ENCODE measurements around the gene OR6V1.

Gene OR6V1

DNA sequence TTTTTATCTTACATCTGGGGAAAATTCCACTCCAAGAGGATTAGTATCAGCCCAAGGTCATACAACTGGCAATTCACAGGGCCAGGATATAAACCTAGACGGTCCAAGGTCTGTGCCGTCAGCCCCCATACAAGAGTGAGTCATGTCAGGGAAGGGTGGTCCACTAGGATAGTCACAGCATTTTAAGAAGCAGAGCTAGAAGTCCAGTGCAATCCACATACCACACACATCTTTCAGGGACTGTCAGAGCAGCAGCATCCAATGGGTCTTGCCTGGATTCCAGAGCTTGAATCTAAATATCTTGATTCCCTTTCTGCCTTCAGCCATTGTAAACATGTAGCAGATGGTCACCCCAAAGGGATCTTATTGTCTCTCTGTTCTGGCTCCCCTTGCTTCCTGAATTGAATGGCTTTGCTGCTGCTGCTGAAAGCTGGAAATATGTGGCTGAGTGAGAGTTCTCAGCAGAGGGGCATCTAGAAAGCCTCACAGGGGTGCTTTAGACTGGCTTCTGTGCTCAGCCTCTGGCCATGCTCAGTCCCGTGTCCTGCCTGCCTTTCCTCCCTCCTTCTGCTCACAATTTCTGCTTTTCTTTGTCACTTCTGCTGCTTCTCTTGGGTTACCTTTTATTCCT, 9.9 kb upstream of the OR6V1 start:
- WGBS (ENCODE audit: insufficient coverage), result 100% methylated on average over 1 of the region's 3 CpGs
- H3K27ac ChIP-seq (ENCODE audit: insufficient read depth in 1 of 2, low read depth in 1 of 2, low read length in 2 of 2, poor library complexity in 1 of 2, severe bottlenecking in 2 of 2), result no peak overlapping the region
- ChIA-PET POLR2A (no interaction called here), CTCF (interaction anchor here (1.4 kb wide), 1 partner anchor 10 kb away, joined by 4 read pairs; the partner anchor contains the start of gene OR6V1)
- DNase-seq, result no peak
- H3K4me3 ChIP-seq (ENCODE audit: control insufficient read depth in 1 of 7, extremely low read depth in 1 of 7, insufficient read depth in 4 of 7, low read depth in 2 of 7, low read length in 6 of 7), result no peak overlapping the region
- peaks cover 0 to 3% (median 2%) of the 10 kb centered on the region in 4 experiments for H3K4me1 ChIP-seq (ENCODE audit: control extremely low read depth in 1 of 4, control insufficient read depth in 4 of 4, insufficient read depth in 4 of 4, low read length in 3 of 4)
- no peaks in the 10 kb centered on the region for H3K36me3 ChIP-seq (ENCODE audit: control insufficient read depth in 4 of 4, insufficient read depth in 4 of 4, low read length in 3 of 4)
- no peaks in the 10 kb centered on the region for H3K9me3 ChIP-seq (ENCODE audit: control extremely low read depth in 1 of 5, control insufficient read depth in 4 of 5, insufficient read depth in 2 of 5, low read depth in 1 of 5, low read length in 4 of 5)
- H3K27me3 ChIP-seq (replicated peaks in 2 of 5; ENCODE audit: control insufficient read depth in 4 of 5, insufficient read depth in 5 of 5, low read length in 4 of 5), result no peaks in the 10 kb centered on the region

- H3K9me3 ChIP-seq (ENCODE audit: control extremely low read depth in 1 of 5, control insufficient read depth in 4 of 5, insufficient read depth in 2 of 5, low read depth in 1 of 5, low read length in 4 of 5), result no peaks in the 10 kb centered on the region
- H3K27me3 ChIP-seq (replicated peaks in 2 of 5; ENCODE audit: control insufficient read depth in 4 of 5, insufficient read depth in 5 of 5, low read length in 4 of 5), result no peaks in the 10 kb centered on the region
- WGBS (ENCODE audit: insufficient coverage), result 96% methylated on average over 3 of the region's 6 CpGs
- ChIA-PET CTCF (interaction anchor here (1.2 kb wide), 1 partner anchor 27 kb away, joined by 3 read pairs; no protein-coding TSS in a partner anchor), POLR2A (no interaction called here)
- no peak for DNase-seq
- peaks cover 0 to 9% (median 3%) of the 10 kb centered on the region in 4 experiments for H3K4me1 ChIP-seq (ENCODE audit: control extremely low read depth in 1 of 4, control insufficient read depth in 4 of 4, insufficient read depth in 4 of 4, low read length in 3 of 4)
- H3K27ac ChIP-seq (ENCODE audit: insufficient read depth in 1 of 2, low read depth in 1 of 2, low read length in 2 of 2, poor library complexity in 1 of 2, severe bottlenecking in 2 of 2), result no peak overlapping the region
- no peak overlapping the region for H3K4me3 ChIP-seq (ENCODE audit: control insufficient read depth in 1 of 7, extremely low read depth in 1 of 7, insufficient read depth in 4 of 7, low read depth in 2 of 7, low read length in 6 of 7)
- no peaks in the 10 kb centered on the region for H3K36me3 ChIP-seq (ENCODE audit: control insufficient read depth in 4 of 4, insufficient read depth in 4 of 4, low read length in 3 of 4)
These were observed 9.3 kb upstream of the OR6V1 start for GRCh38 chr7:143042790-143043271.

DNA sequence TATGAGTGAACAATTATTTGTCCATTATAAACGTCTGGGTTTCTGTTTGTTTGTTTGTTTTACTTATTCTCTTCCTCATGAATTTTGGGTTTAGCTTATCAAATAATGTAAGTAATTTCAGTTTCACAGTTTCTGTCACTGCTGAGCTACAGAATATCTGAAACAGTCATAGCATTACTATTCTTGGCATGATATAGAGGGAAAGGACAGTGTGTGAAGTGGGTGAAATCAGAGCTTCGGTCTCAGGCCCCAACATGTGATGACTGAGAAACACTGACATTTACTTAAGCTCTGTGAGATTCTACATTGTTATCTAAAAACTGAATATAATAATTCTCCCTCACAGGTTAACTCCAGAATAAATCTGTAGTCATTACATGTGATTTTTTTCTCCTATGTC, 8.8 kb upstream of the OR6V1 start:
- ChIA-PET POLR2A (no interaction called here), CTCF (interaction anchor here (1.0 to 1.2 kb wide), 2 partner anchors 27 to 34 kb away, joined by 3 read pairs; no protein-coding TSS in a partner anchor)
- Histone ChIP-seq H3K27me3 (replicated peaks in 2 of 5; ENCODE audit: control insufficient read depth in 4 of 5, insufficient read depth in 5 of 5, low read length in 4 of 5) (no peaks in the 10 kb centered on the region), H3K9me3 (ENCODE audit: control extremely low read depth in 1 of 5, control insufficient read depth in 4 of 5, insufficient read depth in 2 of 5, low read depth in 1 of 5, low read length in 4 of 5) (no peaks in the 10 kb centered on the region), H3K27ac (ENCODE audit: insufficient read depth in 1 of 2, low read depth in 1 of 2, low read length in 2 of 2, poor library complexity in 1 of 2, severe bottlenecking in 2 of 2) (no peak overlapping the region), H3K4me1 (ENCODE audit: control extremely low read depth in 1 of 4, control insufficient read depth in 4 of 4, insufficient read depth in 4 of 4, low read length in 3 of 4) (peaks cover 0 to 9% (median 3%) of the 10 kb centered on the region in 4 experiments), H3K4me3 (ENCODE audit: control insufficient read depth in 1 of 7, extremely low read depth in 1 of 7, insufficient read depth in 4 of 7, low read depth in 2 of 7, low read length in 6 of 7) (no peak overlapping the region), H3K36me3 (ENCODE audit: control insufficient read depth in 4 of 4, insufficient read depth in 4 of 4, low read length in 3 of 4) (no peaks in the 10 kb centered on the region)
- no peak for DNase-seq
- WGBS (ENCODE audit: insufficient coverage), result no CpG with 5 or more reads among the region's 2 CpGs

- peaks cover 0 to 19% (median 4%) of the 10 kb centered on the region in 4 experiments for H3K4me1 ChIP-seq (ENCODE audit: control extremely low read depth in 1 of 4, control insufficient read depth in 4 of 4, insufficient read depth in 4 of 4, low read length in 3 of 4)
- POLR2A ChIA-PET, result no interaction called here
- H3K27ac ChIP-seq (ENCODE audit: insufficient read depth in 1 of 2, low read depth in 1 of 2, low read length in 2 of 2, poor library complexity in 1 of 2, severe bottlenecking in 2 of 2), result no peak overlapping the region
- DNase-seq, result peak in 1 of 3 donors; percentile 4
- no peaks in the 10 kb centered on the region for H3K9me3 ChIP-seq (ENCODE audit: control extremely low read depth in 1 of 5, control insufficient read depth in 4 of 5, insufficient read depth in 2 of 5, low read depth in 1 of 5, low read length in 4 of 5)
- no peaks in the 10 kb centered on the region for H3K27me3 ChIP-seq (replicated peaks in 2 of 5; ENCODE audit: control insufficient read depth in 4 of 5, insufficient read depth in 5 of 5, low read length in 4 of 5)
- 43% methylated on average over 1 of the region's 3 CpGs for WGBS (ENCODE audit: insufficient coverage)
- CTCF ChIA-PET, result interaction anchor here (0.9 to 1.0 kb wide), 2 partner anchors 34 to 169 kb away, joined by 3 read pairs; no protein-coding TSS in a partner anchor
- H3K4me3 ChIP-seq (ENCODE audit: control insufficient read depth in 1 of 7, extremely low read depth in 1 of 7, insufficient read depth in 4 of 7, low read depth in 2 of 7, low read length in 6 of 7), result no peak overlapping the region
- H3K36me3 ChIP-seq (ENCODE audit: control insufficient read depth in 4 of 4, insufficient read depth in 4 of 4, low read length in 3 of 4), result no peaks in the 10 kb centered on the region
These were observed 5.7 kb upstream of the OR6V1 start for GRCh38 chr7:143046426-143046851.

DNA sequence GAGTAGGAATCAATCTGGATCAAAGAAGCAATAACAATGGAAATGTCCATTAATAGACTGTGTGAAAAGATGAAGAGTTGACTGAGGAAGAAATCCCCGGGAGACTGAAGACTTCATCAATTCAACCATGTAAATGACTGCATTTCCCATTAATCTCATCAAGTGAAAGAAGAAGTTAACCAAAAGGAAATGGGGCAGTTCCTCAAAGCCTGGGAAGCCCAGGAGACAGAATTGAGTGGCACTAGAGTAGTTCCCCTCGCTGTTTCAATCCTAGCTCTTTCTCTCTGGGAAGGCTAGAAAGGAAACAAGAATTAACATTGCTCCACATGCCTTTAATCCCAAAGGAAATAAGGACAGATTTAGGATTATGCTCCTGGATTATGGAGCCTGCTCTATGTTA, 4.8 kb upstream of the OR6V1 start:
- no peaks in the 10 kb centered on the region for H3K9me3 ChIP-seq (ENCODE audit: control extremely low read depth in 1 of 5, control insufficient read depth in 4 of 5, insufficient read depth in 2 of 5, low read depth in 1 of 5, low read length in 4 of 5)
- DNase-seq, result peak in 2 of 3 donors; percentile 9 to 15
- H3K36me3 ChIP-seq (ENCODE audit: control insufficient read depth in 4 of 4, insufficient read depth in 4 of 4, low read length in 3 of 4), result no peaks in the 10 kb centered on the region
- ChIA-PET POLR2A (no interaction called here), CTCF (interaction anchor here (1.0 kb wide), 1 partner anchor 34 kb away, joined by 3 read pairs; no protein-coding TSS in a partner anchor)
- peaks cover 0 to 19% (median 4%) of the 10 kb centered on the region in 4 experiments for H3K4me1 ChIP-seq (ENCODE audit: control extremely low read depth in 1 of 4, control insufficient read depth in 4 of 4, insufficient read depth in 4 of 4, low read length in 3 of 4)
- H3K27me3 ChIP-seq (replicated peaks in 2 of 5; ENCODE audit: control insufficient read depth in 4 of 5, insufficient read depth in 5 of 5, low read length in 4 of 5), result no peaks in the 10 kb centered on the region
- no peak overlapping the region for H3K27ac ChIP-seq (ENCODE audit: insufficient read depth in 1 of 2, low read depth in 1 of 2, low read length in 2 of 2, poor library complexity in 1 of 2, severe bottlenecking in 2 of 2)
- H3K4me3 ChIP-seq (ENCODE audit: control insufficient read depth in 1 of 7, extremely low read depth in 1 of 7, insufficient read depth in 4 of 7, low read depth in 2 of 7, low read length in 6 of 7), result no peak overlapping the region
- WGBS (ENCODE audit: insufficient coverage), result 6% methylated on average over 2 of the region's 2 CpGs

- CTCF ChIA-PET, result interaction anchor here (1.1 to 2.0 kb wide), 2 partner anchors 40 to 126 kb away, joined by 3 to 4 read pairs; no protein-coding TSS in a partner anchor
- no peak overlapping the region for H3K27ac ChIP-seq (ENCODE audit: insufficient read depth in 1 of 2, low read depth in 1 of 2, low read length in 2 of 2, poor library complexity in 1 of 2, severe bottlenecking in 2 of 2)
- no peak overlapping the region for H3K4me3 ChIP-seq (ENCODE audit: control insufficient read depth in 1 of 7, extremely low read depth in 1 of 7, insufficient read depth in 4 of 7, low read depth in 2 of 7, low read length in 6 of 7)
- H3K9me3 ChIP-seq (ENCODE audit: control extremely low read depth in 1 of 5, control insufficient read depth in 4 of 5, insufficient read depth in 2 of 5, low read depth in 1 of 5, low read length in 4 of 5), result no peaks in the 10 kb centered on the region
- no peak for DNase-seq
- H3K27me3 ChIP-seq (replicated peaks in 2 of 5; ENCODE audit: control insufficient read depth in 4 of 5, insufficient read depth in 5 of 5, low read length in 4 of 5), result no peaks in the 10 kb centered on the region
- peaks cover 0 to 19% (median 4%) of the 10 kb centered on the region in 4 experiments for H3K4me1 ChIP-seq (ENCODE audit: control extremely low read depth in 1 of 4, control insufficient read depth in 4 of 4, insufficient read depth in 4 of 4, low read length in 3 of 4)
- POLR2A ChIA-PET, result no interaction called here
- no peaks in the 10 kb centered on the region for H3K36me3 ChIP-seq (ENCODE audit: control insufficient read depth in 4 of 4, insufficient read depth in 4 of 4, low read length in 3 of 4)
These were observed 3.3 kb upstream of the OR6V1 start for GRCh38 chr7:143048827-143049226.

DNA sequence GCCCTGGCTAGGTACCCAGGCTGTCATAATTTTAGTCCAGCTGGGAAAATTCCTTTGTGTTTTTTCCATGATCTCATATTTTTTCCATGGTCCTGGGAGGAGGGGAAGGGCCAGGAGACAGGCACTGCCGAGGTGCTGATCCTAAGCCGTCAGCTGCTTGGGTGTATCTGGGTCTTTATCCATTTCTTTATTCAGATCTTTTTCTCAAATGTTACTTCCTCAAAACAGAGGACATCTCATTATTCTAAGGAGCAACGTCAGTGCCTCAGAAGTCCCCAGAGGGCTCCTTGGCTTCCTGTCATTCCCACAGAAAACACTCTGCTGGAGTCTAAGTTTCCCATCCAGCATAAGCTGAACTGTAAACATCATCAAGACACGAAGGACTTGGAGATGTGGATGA, 2.8 kb upstream of the OR6V1 start:
- H3K4me3 ChIP-seq (ENCODE audit: control insufficient read depth in 1 of 7, extremely low read depth in 1 of 7, insufficient read depth in 4 of 7, low read depth in 2 of 7, low read length in 6 of 7), result no peak overlapping the region
- H3K27me3 ChIP-seq (replicated peaks in 2 of 5; ENCODE audit: control insufficient read depth in 4 of 5, insufficient read depth in 5 of 5, low read length in 4 of 5), result no peaks in the 10 kb centered on the region
- peaks cover 0 to 19% (median 4%) of the 10 kb centered on the region in 4 experiments for H3K4me1 ChIP-seq (ENCODE audit: control extremely low read depth in 1 of 4, control insufficient read depth in 4 of 4, insufficient read depth in 4 of 4, low read length in 3 of 4)
- CTCF ChIA-PET, result interaction anchor here (1.1 to 2.0 kb wide), 2 partner anchors 40 to 125 kb away, joined by 3 to 4 read pairs; no protein-coding TSS in a partner anchor
- H3K27ac ChIP-seq (ENCODE audit: insufficient read depth in 1 of 2, low read depth in 1 of 2, low read length in 2 of 2, poor library complexity in 1 of 2, severe bottlenecking in 2 of 2), result no peak overlapping the region
- peak in 2 of 3 donors; percentile 10 to 11 for DNase-seq
- 28% methylated on average over 3 of the region's 4 CpGs for WGBS (ENCODE audit: insufficient coverage)
- H3K9me3 ChIP-seq (ENCODE audit: control extremely low read depth in 1 of 5, control insufficient read depth in 4 of 5, insufficient read depth in 2 of 5, low read depth in 1 of 5, low read length in 4 of 5), result no peaks in the 10 kb centered on the region
- POLR2A ChIA-PET, result no interaction called here
- H3K36me3 ChIP-seq (ENCODE audit: control insufficient read depth in 4 of 4, insufficient read depth in 4 of 4, low read length in 3 of 4), result no peaks in the 10 kb centered on the region
